DMS53 treated with DMSO at 0.1 percent for 48 hours (cell line): ENCODE results near the gene TRMT11.
"Not testable (repeated sequence)": the region's sequence is repeated elsewhere in the genome, so short reads cannot be mapped to it uniquely, and the experiment has no call there.

Experiments
- DNase-seq: peaks from one replicate; lab custom pipeline; 2025; ENCODE audit not compliant: unreplicated experiment; lab: John Stamatoyannopoulos, UW

TRMT11 gene

GRCh38 chr6:125986301-125987025 lies at the start of gene TRMT11:
Gene TRMT11, plus strand, starts transcription at chr6:125986540. Its CDS starts 11 bp downstream, at chr6:125986551.
- DNase-seq: peak; percentile 85

GRCh38 chr6:125939026-125939425 lies 47.3 kb upstream of the TRMT11 start:
- no peak for DNase-seq

GRCh38 chr6:125939791-125940190 lies 46.5 kb upstream of the TRMT11 start:
- DNase-seq: no peak

- no peak for DNase-seq
These were observed 45.9 kb upstream of the TRMT11 start for GRCh38 chr6:125940247-125941041.

GRCh38 chr6:125942672-125943527 lies 43.4 kb upstream of the TRMT11 start:
- DNase-seq: no peak

GRCh38 chr6:125943528-125944433 lies 42.6 kb upstream of the TRMT11 start:
- DNase-seq: no peak

GRCh38 chr6:125944434-125944816 lies 41.9 kb upstream of the TRMT11 start:
- DNase-seq: peak; percentile 6

GRCh38 chr6:125944896-125945295 lies 41.4 kb upstream of the TRMT11 start:
- no peak for DNase-seq

- DNase-seq: no peak
These were observed 40.8 kb upstream of the TRMT11 start for GRCh38 chr6:125945378-125946141.

GRCh38 chr6:125947615-125948014 lies 38.7 kb upstream of the TRMT11 start:
- DNase-seq: no peak

- DNase-seq: no peak
These were observed 37.9 kb upstream of the TRMT11 start for GRCh38 chr6:125948455-125948854.

GRCh38 chr6:125949069-125949468 lies 37.3 kb upstream of the TRMT11 start:
- no peak for DNase-seq

- no peak for DNase-seq
These were observed 36.0 kb upstream of the TRMT11 start for GRCh38 chr6:125950293-125950692.

- not testable (repeated sequence) for DNase-seq
These were observed 35.6 kb upstream of the TRMT11 start for GRCh38 chr6:125950716-125951115.

GRCh38 chr6:125951323-125951722 lies 35.0 kb upstream of the TRMT11 start:
- no peak for DNase-seq

- no peak for DNase-seq
These were observed 33.4 kb upstream of the TRMT11 start for GRCh38 chr6:125952764-125953501.

- DNase-seq: peak; percentile 56
These were observed 32.9 kb upstream of the TRMT11 start for GRCh38 chr6:125953502-125953875.

- no peak for DNase-seq
These were observed 31.5 kb upstream of the TRMT11 start for GRCh38 chr6:125954735-125955339.

GRCh38 chr6:125955973-125956372 lies 30.4 kb upstream of the TRMT11 start:
- DNase-seq: no peak
